NT2/D1 (cell line): ENCODE measurements around the gene FAM149B1.

ENCODE experiments used
- YY1 ChIP-seq: IDR thresholded peaks from 2 replicates; pipeline ENCODE4 v1.6.1; 2011; ENCODE audit not compliant: insufficient read length, insufficient read depth
- ZNF274 ChIP-seq: IDR thresholded peaks from 2 replicates; pipeline ENCODE4 v1.6.1; 2011; ENCODE audit warnings: mild to moderate bottlenecking, low read depth, low read length

DNA sequence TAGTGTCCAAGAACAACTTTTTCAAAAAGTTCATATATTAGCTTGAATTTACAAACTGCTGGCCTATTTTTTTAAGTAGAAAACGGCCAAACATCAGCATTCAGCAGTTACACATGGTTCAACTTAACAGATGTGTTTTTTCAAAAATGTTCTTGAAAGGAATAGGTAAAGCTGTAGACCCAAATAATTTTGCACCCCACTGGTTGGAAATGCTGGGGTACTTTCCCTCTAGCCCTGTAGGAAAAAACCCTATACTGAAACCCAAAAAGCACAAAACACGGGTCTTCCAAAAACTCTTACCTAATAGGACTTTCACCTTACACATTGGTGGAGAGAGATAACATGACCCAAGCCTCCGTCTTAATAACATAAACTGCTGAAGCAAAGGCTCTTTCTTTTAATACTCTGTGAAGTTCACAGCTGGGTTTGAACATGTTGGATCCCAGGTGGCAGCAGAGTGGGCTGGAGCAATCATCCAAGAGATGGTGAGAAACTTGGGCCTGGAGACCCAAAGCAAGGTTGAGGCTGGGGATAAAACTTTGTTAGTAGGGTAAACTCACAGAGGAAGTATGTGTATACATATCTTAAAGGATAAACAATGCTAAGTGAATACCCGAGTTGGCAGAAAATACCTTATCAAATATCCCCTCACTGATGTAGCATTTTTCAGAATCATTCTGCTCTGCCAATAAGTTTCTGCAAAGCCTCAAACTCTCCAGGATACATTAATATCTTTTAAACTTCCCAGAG, 79.8 kb downstream of the FAM149B1 start:
- no peak for TF ChIP-seq ZNF274
- no peak for TF ChIP-seq YY1
